Bronchial epithelial cell (primary cell): ENCODE measurements around the gene C10orf143. TPM values are rescaled to one million over a fixed set of nuclear protein-coding genes. Genes with fewer than 3 reads are reported as not detected.

Experiments
- DNase-seq: peaks from one replicate; pipeline ENCODE4 v3.0.0-alpha.2; 2010; ENCODE audit warnings: low read depth
- FAIRE-seq: peaks from 2 replicates; lab custom pipeline; 2011; peaks lifted over from hg19 to GRCh38; lab: Jason Lieb, UNC
- H3K27me3 ChIP-seq: 2 replicates; pipeline ENCODE4 v1.5.1; 2011; ENCODE audit warnings: low read length; ENCODE audit not compliant: control insufficient read depth, insufficient read depth
- H3K36me3 ChIP-seq: 2 replicates; pipeline ENCODE4 v1.5.1; 2011; ENCODE audit warnings: low read length; ENCODE audit not compliant: control insufficient read depth, insufficient read depth
- H3K4me3 ChIP-seq: 2 replicates; pipeline ENCODE4 v1.5.1; 2011; ENCODE audit warnings: mild to moderate bottlenecking, low read depth, low read length, control low read depth
- CTCF ChIP-seq: IDR thresholded peaks from 2 replicates; pipeline ENCODE4 v1.5.1; 2011; ENCODE audit warnings: mild to moderate bottlenecking, moderate library complexity, low read length, control low read depth, inconsistent platforms; ENCODE audit not compliant: insufficient read depth, severe bottlenecking
- total RNA-seq: library from RNA; depleted of rRNA; stranded (reverse); fragments of >200 nt; gene quantifications from 2 replicates; pipeline ENCODE4 v1.2.1, GENCODE V29; 2014

Gene C10orf143
- total RNA-seq, 1 donor from 2014 or later = 0.26 TPM

- no peak for DNase-seq
- Histone ChIP-seq H3K27me3 (no peaks in the 10 kb centered on the region), H3K4me3 (no peak overlapping the region), H3K36me3 (no peaks in the 10 kb centered on the region)
- no peak for TF ChIP-seq CTCF
- no peak for FAIRE-seq
Measured at GRCh38 chr10:130079614-130080460, 30.8 kb downstream of the C10orf143 start.

GRCh38 chr10:130078120-130078519 is 32.5 kb downstream of the C10orf143 start:
- Histone ChIP-seq H3K27me3 (no peaks in the 10 kb centered on the region), H3K36me3 (no peaks in the 10 kb centered on the region), H3K4me3 (no peak overlapping the region)
- no peak for TF ChIP-seq CTCF
- no peak for FAIRE-seq
- no peak for DNase-seq

- Histone ChIP-seq H3K27me3 (no peaks in the 10 kb centered on the region), H3K4me3 (no peak overlapping the region), H3K36me3 (no peaks in the 10 kb centered on the region)
- DNase-seq (no peak), FAIRE-seq (no peak)
- TF ChIP-seq CTCF = no peak
Measured at GRCh38 chr10:130076681-130077080, 33.9 kb downstream of the C10orf143 start.

GRCh38 chr10:130074639-130075038 is 36.0 kb downstream of the C10orf143 start:
- DNase-seq = no peak
- no peaks in the 10 kb centered on the region for H3K27me3 ChIP-seq
- no peaks in the 10 kb centered on the region for H3K36me3 ChIP-seq
- peak; percentile 43 for FAIRE-seq
- no peak for TF ChIP-seq CTCF
- H3K4me3 ChIP-seq = no peak overlapping the region

- FAIRE-seq = no peak
- no peaks in the 10 kb centered on the region for H3K27me3 ChIP-seq
- H3K36me3 ChIP-seq = no peaks in the 10 kb centered on the region
- TF ChIP-seq CTCF = no peak
- no peak overlapping the region for H3K4me3 ChIP-seq
- DNase-seq = no peak
Measured at GRCh38 chr10:130073912-130074311, 36.7 kb downstream of the C10orf143 start.
